SK-N-SH treated with all-trans-retinoic acid at 6 μM for 48 hours (cell line): Measurements from ENCODE around the gene CROCC2.

ENCODE experiments used
- ATAC-seq: fragments of 200-7000 bp; cut with Tn5 transposase; 3 replicates; pipeline ENCODE4 v1.9.1; 2020; ENCODE audit warnings: mild to moderate bottlenecking, moderate library complexity
- ARNTL ChIP-seq: fragments of 450-650 bp; formaldehyde crosslinking; IDR thresholded peaks from 2 replicates; pipeline ENCODE4 v1.5.0; 2020; ENCODE audit warnings: low read depth, mild to moderate bottlenecking, moderate library complexity, borderline replicate concordance
- BACH2 ChIP-seq: fragments of 250-450 bp; sonication (Bioruptor Pico); IDR thresholded peaks from 2 replicates; pipeline ENCODE4 v1.9.0; 2021; ENCODE audit warnings: mild to moderate bottlenecking, borderline replicate concordance
- CSDC2 ChIP-seq: fragments of 250-450 bp; sonication (Bioruptor Pico); IDR thresholded peaks from 2 replicates; pipeline ENCODE4 v1.5.0; 2020; ENCODE audit warnings: mild to moderate bottlenecking, moderate library complexity
- ISL1 ChIP-seq: fragments of 250-450 bp; sonication (Bioruptor Pico); IDR thresholded peaks from 2 replicates; pipeline ENCODE4 v2.1.2; 2022; ENCODE audit warnings: mild to moderate bottlenecking, moderate library complexity
- OSR1 ChIP-seq: fragments of 250-450 bp; sonication (Bioruptor Pico); IDR thresholded peaks from 2 replicates; pipeline ENCODE4 v1.8.0; 2022; ENCODE audit warnings: moderate library complexity, mild to moderate bottlenecking, inconsistent platforms
- PATZ1 ChIP-seq: fragments of 250-450 bp; sonication (Bioruptor Pico); IDR thresholded peaks from 2 replicates; pipeline ENCODE4 v1.8.0; 2020; ENCODE audit warnings: mild to moderate bottlenecking, moderate library complexity, borderline replicate concordance
- PPARA ChIP-seq: fragments of 250-450 bp; sonication (Bioruptor Pico); IDR thresholded peaks from 2 replicates; pipeline ENCODE4 v1.5.0; 2020; ENCODE audit warnings: mild to moderate bottlenecking, borderline replicate concordance
- RARB ChIP-seq: fragments of 250-450 bp; sonication (Bioruptor Pico); IDR thresholded peaks from 2 replicates; pipeline ENCODE4 v1.8.0; 2021; ENCODE audit warnings: mild to moderate bottlenecking, moderate library complexity
- SNAI2 ChIP-seq: fragments of 250-450 bp; sonication (Bioruptor Pico); IDR thresholded peaks from 2 replicates; pipeline ENCODE4 v1.5.0; 2020; ENCODE audit warnings: mild to moderate bottlenecking, moderate library complexity
- TOX ChIP-seq: fragments of 250-450 bp; sonication (Bioruptor Pico); IDR thresholded peaks from 2 replicates; pipeline ENCODE4 v1.8.0; 2021; ENCODE audit warnings: mild to moderate bottlenecking, moderate library complexity, borderline replicate concordance
- ZC3H10 ChIP-seq: fragments of 250-450 bp; sonication (Bioruptor Pico); IDR thresholded peaks from 2 replicates; pipeline ENCODE4 v1.5.1; 2021; ENCODE audit warnings: mild to moderate bottlenecking, moderate library complexity
- ZFP3 ChIP-seq: fragments of 250-450 bp; sonication (Bioruptor Pico); IDR thresholded peaks from 2 replicates; pipeline ENCODE4 v1.5.0; 2020; ENCODE audit warnings: mild to moderate bottlenecking, moderate library complexity
- ZNF565 ChIP-seq: fragments of 450-650 bp; formaldehyde crosslinking; conservative IDR thresholded peaks from 2 replicates; pipeline ENCODE4 v1.5.0; 2020; ENCODE audit warnings: low read depth, mild to moderate bottlenecking, moderate library complexity
- ZNF8 ChIP-seq: fragments of 450-650 bp; formaldehyde crosslinking; IDR thresholded peaks from 2 replicates; pipeline ENCODE4 v1.5.0; 2020; ENCODE audit warnings: mild to moderate bottlenecking, moderate library complexity
- TF ChIP-seq, protein P1 (sequence below): fragments of 250-450 bp; sonication (Bioruptor Pico); IDR thresholded peaks from 2 replicates; pipeline ENCODE4 v1.5.1; 2020; ENCODE audit warnings: low read depth, mild to moderate bottlenecking, moderate library complexity
- TF ChIP-seq, protein P2 (sequence below): fragments of 250-450 bp; sonication (Bioruptor Pico); IDR thresholded peaks from 2 replicates; pipeline ENCODE4 v1.5.1; 2021; ENCODE audit warnings: mild to moderate bottlenecking, moderate library complexity
- TF ChIP-seq, protein P3 (sequence below): fragments of 250-450 bp; sonication (Bioruptor Pico); IDR thresholded peaks from 2 replicates; pipeline ENCODE4 v1.5.0; 2020; ENCODE audit warnings: mild to moderate bottlenecking, moderate library complexity

The CROCC2 gene

DNA sequence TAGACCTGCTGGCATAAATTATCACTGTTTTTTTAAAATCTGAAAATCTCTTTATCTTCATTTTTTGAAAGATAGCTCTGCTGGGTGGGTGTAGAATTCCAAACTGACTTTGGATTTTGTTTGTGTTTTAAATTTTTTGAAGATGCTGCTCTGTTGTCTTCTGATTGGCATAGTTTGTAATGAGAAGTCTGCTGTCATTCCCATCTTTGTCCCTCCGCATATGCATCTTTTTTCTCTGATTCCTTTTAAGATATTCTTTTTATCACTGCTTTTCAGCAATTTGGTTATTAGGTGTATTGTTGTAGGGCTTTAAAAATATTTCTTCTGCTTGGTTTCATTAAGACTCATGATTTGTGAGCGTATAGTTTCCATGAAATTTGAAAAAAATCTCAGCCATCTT, 99.4 kb downstream of the CROCC2 start (continued):
- TF ChIP-seq ZNF8 (CRISPR knock-in tag) (no peak), SNAI2 (CRISPR knock-in tag) (no peak), CSDC2 (CRISPR knock-in tag) (no peak)
- TF ChIP-seq, all 23 proteins: peak for 0

GRCh38 chr2:241006412-241006811, 100.3 kb downstream of the CROCC2 start:
- no peak for ATAC-seq
- TF ChIP-seq PATZ1 (CRISPR knock-in tag) (no peak), RARB (no peak), ZC3H10 (CRISPR knock-in tag) (no peak), TOX (CRISPR knock-in tag) (no peak), SNAI2 (CRISPR knock-in tag) (no peak), CSDC2 (CRISPR knock-in tag) (no peak), PPARA (CRISPR knock-in tag) (no peak), ARNTL (CRISPR knock-in tag) (no peak)
- TF ChIP-seq, protein P1, sequence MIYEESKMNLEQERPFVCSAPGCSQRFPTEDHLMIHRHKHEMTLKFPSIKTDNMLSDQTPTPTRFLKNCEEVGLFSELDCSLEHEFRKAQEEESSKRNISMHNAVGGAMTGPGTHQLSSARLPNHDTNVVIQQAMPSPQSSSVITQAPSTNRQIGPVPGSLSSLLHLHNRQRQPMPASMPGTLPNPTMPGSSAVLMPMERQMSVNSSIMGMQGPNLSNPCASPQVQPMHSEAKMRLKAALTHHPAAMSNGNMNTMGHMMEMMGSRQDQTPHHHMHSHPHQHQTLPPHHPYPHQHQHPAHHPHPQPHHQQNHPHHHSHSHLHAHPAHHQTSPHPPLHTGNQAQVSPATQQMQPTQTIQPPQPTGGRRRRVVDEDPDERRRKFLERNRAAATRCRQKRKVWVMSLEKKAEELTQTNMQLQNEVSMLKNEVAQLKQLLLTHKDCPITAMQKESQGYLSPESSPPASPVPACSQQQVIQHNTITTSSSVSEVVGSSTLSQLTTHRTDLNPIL (CRISPR knock-in tag) = no peak
- TF ChIP-seq, protein P2, sequence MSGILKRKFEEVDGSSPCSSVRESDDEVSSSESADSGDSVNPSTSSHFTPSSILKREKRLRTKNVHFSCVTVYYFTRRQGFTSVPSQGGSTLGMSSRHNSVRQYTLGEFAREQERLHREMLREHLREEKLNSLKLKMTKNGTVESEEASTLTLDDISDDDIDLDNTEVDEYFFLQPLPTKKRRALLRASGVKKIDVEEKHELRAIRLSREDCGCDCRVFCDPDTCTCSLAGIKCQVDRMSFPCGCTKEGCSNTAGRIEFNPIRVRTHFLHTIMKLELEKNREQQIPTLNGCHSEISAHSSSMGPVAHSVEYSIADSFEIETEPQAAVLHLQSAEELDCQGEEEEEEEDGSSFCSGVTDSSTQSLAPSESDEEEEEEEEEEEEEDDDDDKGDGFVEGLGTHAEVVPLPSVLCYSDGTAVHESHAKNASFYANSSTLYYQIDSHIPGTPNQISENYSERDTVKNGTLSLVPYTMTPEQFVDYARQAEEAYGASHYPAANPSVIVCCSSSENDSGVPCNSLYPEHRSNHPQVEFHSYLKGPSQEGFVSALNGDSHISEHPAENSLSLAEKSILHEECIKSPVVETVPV = no peak
- TF ChIP-seq, all 23 proteins: peak for 0

GRCh38 chr2:241007111-241007510, 101.0 kb downstream of the CROCC2 start:
- ATAC-seq = no peak
- TF ChIP-seq TOX (CRISPR knock-in tag) (no peak), OSR1 (CRISPR knock-in tag) (no peak), ZNF565 (CRISPR knock-in tag) (no peak), ZC3H10 (CRISPR knock-in tag) (no peak), BACH2 (CRISPR knock-in tag) (no peak), PATZ1 (CRISPR knock-in tag) (no peak), ZFP3 (CRISPR knock-in tag) (no peak), CSDC2 (CRISPR knock-in tag) (no peak)
- TF ChIP-seq, protein P3, sequence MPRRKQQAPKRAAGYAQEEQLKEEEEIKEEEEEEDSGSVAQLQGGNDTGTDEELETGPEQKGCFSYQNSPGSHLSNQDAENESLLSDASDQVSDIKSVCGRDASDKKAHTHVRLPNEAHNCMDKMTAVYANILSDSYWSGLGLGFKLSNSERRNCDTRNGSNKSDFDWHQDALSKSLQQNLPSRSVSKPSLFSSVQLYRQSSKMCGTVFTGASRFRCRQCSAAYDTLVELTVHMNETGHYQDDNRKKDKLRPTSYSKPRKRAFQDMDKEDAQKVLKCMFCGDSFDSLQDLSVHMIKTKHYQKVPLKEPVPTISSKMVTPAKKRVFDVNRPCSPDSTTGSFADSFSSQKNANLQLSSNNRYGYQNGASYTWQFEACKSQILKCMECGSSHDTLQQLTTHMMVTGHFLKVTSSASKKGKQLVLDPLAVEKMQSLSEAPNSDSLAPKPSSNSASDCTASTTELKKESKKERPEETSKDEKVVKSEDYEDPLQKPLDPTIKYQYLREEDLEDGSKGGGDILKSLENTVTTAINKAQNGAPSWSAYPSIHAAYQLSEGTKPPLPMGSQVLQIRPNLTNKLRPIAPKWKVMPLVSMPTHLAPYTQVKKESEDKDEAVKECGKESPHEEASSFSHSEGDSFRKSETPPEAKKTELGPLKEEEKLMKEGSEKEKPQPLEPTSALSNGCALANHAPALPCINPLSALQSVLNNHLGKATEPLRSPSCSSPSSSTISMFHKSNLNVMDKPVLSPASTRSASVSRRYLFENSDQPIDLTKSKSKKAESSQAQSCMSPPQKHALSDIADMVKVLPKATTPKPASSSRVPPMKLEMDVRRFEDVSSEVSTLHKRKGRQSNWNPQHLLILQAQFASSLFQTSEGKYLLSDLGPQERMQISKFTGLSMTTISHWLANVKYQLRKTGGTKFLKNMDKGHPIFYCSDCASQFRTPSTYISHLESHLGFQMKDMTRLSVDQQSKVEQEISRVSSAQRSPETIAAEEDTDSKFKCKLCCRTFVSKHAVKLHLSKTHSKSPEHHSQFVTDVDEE (CRISPR knock-in tag) = no peak

GRCh38 chr2:241007880-241008710, 102.0 kb downstream of the CROCC2 start:
- no peak for ATAC-seq
- TF ChIP-seq, protein P1 (CRISPR knock-in tag) = no peak
- TF ChIP-seq ZC3H10 (CRISPR knock-in tag) = no peak
- no peak for TF ChIP-seq ISL1 (CRISPR knock-in tag)
